DOHH2 (cell line): ENCODE measurements around the gene CCNA2.

Experiments used
- EZH2phosphoT487 ChIP-seq: fragments of 200-600 bp; sonication (generic); IDR thresholded peaks from 2 replicates; pipeline ENCODE4 v1.6.1; 2017; ENCODE audit warnings: borderline replicate concordance, mild to moderate bottlenecking, antibody characterized with exemption, low read length, moderate library complexity, mixed read lengths
- TF ChIP-seq, protein P1 (sequence below): fragments of 200-600 bp; sonication (generic); IDR thresholded peaks from one replicate; pipeline ENCODE4 v1.5.1; 2014; ENCODE audit warnings: antibody characterized with exemption, mild to moderate bottlenecking, low read depth, low read length; ENCODE audit not compliant: poor library complexity, severe bottlenecking

DNA sequence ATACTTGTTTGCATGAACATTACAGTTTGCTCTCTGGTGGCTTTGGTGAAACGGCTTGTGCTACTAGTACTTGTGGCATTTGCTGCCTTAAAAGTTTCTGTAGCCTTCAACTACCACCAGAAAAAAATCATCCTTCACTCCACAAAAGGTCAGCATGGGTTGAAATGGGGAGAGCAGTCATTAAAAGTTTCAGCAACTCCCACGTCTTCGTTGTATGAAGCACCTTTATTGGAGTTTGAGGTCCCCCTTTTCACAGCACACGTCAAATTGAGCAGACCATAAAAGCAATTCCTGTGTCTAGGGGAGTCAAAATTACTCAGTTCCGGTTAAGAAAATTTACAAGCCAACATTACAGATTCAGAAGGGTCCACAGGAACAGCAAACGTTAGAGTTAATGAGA, 23.0 kb upstream of the CCNA2 start:
- TF ChIP-seq, protein P1, sequence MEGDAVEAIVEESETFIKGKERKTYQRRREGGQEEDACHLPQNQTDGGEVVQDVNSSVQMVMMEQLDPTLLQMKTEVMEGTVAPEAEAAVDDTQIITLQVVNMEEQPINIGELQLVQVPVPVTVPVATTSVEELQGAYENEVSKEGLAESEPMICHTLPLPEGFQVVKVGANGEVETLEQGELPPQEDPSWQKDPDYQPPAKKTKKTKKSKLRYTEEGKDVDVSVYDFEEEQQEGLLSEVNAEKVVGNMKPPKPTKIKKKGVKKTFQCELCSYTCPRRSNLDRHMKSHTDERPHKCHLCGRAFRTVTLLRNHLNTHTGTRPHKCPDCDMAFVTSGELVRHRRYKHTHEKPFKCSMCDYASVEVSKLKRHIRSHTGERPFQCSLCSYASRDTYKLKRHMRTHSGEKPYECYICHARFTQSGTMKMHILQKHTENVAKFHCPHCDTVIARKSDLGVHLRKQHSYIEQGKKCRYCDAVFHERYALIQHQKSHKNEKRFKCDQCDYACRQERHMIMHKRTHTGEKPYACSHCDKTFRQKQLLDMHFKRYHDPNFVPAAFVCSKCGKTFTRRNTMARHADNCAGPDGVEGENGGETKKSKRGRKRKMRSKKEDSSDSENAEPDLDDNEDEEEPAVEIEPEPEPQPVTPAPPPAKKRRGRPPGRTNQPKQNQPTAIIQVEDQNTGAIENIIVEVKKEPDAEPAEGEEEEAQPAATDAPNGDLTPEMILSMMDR, result no peak
- TF ChIP-seq EZH2phosphoT487, result no peak
